Measurements from ENCODE around the gene IL2RG. TPM values are rescaled to one million over a fixed set of nuclear protein-coding genes. Genes with fewer than 3 reads are reported as not detected.

IL2RG gene
- total and polyA plus RNA-seq, 10 of the 15 experiments (the other 5 are each of a cell fraction or from before 2014, with no cell fraction given): 63.9 to 686 (median 183) TPM

- TF ChIP-seq ATF2 (IDR thresholded peaks at IDR 0.05; ENCODE audit: low read length) (no peak), ZNF592 (IDR thresholded peaks at IDR 0.05) (no peak), NFIC (IDR thresholded peaks at IDR 0.05; ENCODE audit: low read depth, low read length) (no peak), YBX1 (IDR thresholded peaks at IDR 0.05) (no peak), TCF7 (IDR thresholded peaks at IDR 0.05; ENCODE audit: borderline replicate concordance) (no peak), KDM1A (IDR thresholded peaks at IDR 0.05; ENCODE audit: borderline replicate concordance) (no peak), SPI1 (IDR thresholded peaks at IDR 0.05; ENCODE audit: borderline replicate concordance, insufficient read depth, low read depth, low read length) (peak; percentile 19; the same call in 1 of the 2 replicates), SMARCA5 (IDR thresholded peaks at IDR 0.05) (0 out of 2 replicates have a peak, but pooled peaks have one; percentile 22), IKZF2 (IDR thresholded peaks at IDR 0.05) (no peak), RELA (IDR thresholded peaks at IDR 0.05; ENCODE audit: borderline replicate concordance, partially characterized antibody) (peak; percentile 40)
- TF ChIP-seq, protein P1, sequence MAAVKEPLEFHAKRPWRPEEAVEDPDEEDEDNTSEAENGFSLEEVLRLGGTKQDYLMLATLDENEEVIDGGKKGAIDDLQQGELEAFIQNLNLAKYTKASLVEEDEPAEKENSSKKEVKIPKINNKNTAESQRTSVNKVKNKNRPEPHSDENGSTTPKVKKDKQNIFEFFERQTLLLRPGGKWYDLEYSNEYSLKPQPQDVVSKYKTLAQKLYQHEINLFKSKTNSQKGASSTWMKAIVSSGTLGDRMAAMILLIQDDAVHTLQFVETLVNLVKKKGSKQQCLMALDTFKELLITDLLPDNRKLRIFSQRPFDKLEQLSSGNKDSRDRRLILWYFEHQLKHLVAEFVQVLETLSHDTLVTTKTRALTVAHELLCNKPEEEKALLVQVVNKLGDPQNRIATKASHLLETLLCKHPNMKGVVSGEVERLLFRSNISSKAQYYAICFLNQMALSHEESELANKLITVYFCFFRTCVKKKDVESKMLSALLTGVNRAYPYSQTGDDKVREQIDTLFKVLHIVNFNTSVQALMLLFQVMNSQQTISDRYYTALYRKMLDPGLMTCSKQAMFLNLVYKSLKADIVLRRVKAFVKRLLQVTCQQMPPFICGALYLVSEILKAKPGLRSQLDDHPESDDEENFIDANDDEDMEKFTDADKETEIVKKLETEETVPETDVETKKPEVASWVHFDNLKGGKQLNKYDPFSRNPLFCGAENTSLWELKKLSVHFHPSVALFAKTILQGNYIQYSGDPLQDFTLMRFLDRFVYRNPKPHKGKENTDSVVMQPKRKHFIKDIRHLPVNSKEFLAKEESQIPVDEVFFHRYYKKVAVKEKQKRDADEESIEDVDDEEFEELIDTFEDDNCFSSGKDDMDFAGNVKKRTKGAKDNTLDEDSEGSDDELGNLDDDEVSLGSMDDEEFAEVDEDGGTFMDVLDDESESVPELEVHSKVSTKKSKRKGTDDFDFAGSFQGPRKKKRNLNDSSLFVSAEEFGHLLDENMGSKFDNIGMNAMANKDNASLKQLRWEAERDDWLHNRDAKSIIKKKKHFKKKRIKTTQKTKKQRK (IDR thresholded peaks at IDR 0.05; ENCODE audit: low read depth, low read length): no peak
- TF ChIP-seq, protein P2, sequence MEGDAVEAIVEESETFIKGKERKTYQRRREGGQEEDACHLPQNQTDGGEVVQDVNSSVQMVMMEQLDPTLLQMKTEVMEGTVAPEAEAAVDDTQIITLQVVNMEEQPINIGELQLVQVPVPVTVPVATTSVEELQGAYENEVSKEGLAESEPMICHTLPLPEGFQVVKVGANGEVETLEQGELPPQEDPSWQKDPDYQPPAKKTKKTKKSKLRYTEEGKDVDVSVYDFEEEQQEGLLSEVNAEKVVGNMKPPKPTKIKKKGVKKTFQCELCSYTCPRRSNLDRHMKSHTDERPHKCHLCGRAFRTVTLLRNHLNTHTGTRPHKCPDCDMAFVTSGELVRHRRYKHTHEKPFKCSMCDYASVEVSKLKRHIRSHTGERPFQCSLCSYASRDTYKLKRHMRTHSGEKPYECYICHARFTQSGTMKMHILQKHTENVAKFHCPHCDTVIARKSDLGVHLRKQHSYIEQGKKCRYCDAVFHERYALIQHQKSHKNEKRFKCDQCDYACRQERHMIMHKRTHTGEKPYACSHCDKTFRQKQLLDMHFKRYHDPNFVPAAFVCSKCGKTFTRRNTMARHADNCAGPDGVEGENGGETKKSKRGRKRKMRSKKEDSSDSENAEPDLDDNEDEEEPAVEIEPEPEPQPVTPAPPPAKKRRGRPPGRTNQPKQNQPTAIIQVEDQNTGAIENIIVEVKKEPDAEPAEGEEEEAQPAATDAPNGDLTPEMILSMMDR (IDR thresholded peaks at IDR 0.05 in 2 of 3, conservative IDR thresholded peaks at IDR 0.05 in 1 of 3; ENCODE audit: control insufficient read depth in 2 of 3, extremely low read depth in 1 of 3, insufficient read depth in 1 of 3, low read depth in 3 of 3, low read length in 3 of 3): peak; percentile 53 to 81 (median 65); a peak in 5 of 6 replicates
- TF ChIP-seq, protein P3, sequence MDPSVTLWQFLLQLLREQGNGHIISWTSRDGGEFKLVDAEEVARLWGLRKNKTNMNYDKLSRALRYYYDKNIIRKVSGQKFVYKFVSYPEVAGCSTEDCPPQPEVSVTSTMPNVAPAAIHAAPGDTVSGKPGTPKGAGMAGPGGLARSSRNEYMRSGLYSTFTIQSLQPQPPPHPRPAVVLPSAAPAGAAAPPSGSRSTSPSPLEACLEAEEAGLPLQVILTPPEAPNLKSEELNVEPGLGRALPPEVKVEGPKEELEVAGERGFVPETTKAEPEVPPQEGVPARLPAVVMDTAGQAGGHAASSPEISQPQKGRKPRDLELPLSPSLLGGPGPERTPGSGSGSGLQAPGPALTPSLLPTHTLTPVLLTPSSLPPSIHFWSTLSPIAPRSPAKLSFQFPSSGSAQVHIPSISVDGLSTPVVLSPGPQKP (IDR thresholded peaks at IDR 0.05; ENCODE audit: low read depth, low read length): no peak
Measured at GRCh38 chrX:71098302-71098701, 13.1 kb downstream of the IL2RG start (continued).

Data from GM12878 (cell line).